Measurements from ENCODE around the gene UBXN11. TPM values are rescaled to one million over a fixed set of nuclear protein-coding genes. Genes with fewer than 3 reads are reported as not detected.

UBXN11 gene
- total RNA-seq, 4 donors from 2014 or later, result 7.4 to 36.5 (median 13.4) TPM

DNA sequence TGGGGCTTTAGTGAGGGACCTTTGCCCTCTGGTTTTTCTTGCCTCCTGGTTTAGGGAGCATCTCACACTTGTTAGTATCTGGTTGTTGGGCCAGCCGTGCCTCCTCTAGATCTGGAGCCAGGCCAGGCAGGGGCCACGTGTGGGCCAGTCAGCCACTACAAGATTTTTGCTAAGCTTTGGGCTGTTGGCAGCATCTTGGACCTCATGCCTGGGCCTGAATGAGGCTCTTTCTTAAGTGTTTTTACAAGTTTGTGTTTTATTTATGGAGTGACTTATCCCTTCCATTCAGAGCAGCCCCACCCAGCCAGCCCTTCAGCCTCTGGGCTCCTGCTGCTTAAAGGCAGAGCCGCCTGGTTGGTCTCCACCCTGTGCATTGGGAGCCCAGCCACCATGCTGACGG, 28.1 kb downstream of the UBXN11 start:
- no peak for TF ChIP-seq POLR2A (IDR thresholded peaks at IDR 0.05)
- TF ChIP-seq, protein P1, sequence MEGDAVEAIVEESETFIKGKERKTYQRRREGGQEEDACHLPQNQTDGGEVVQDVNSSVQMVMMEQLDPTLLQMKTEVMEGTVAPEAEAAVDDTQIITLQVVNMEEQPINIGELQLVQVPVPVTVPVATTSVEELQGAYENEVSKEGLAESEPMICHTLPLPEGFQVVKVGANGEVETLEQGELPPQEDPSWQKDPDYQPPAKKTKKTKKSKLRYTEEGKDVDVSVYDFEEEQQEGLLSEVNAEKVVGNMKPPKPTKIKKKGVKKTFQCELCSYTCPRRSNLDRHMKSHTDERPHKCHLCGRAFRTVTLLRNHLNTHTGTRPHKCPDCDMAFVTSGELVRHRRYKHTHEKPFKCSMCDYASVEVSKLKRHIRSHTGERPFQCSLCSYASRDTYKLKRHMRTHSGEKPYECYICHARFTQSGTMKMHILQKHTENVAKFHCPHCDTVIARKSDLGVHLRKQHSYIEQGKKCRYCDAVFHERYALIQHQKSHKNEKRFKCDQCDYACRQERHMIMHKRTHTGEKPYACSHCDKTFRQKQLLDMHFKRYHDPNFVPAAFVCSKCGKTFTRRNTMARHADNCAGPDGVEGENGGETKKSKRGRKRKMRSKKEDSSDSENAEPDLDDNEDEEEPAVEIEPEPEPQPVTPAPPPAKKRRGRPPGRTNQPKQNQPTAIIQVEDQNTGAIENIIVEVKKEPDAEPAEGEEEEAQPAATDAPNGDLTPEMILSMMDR (IDR thresholded peaks at IDR 0.05), result no peak
- intact Hi-C loops (cut with DNase I; ENCODE audit: low total_unique reads), result no loop called here
- H3K4me1 ChIP-seq, result peaks cover 3 to 15% of the 10 kb centered on the region in 2 donors

DNA sequence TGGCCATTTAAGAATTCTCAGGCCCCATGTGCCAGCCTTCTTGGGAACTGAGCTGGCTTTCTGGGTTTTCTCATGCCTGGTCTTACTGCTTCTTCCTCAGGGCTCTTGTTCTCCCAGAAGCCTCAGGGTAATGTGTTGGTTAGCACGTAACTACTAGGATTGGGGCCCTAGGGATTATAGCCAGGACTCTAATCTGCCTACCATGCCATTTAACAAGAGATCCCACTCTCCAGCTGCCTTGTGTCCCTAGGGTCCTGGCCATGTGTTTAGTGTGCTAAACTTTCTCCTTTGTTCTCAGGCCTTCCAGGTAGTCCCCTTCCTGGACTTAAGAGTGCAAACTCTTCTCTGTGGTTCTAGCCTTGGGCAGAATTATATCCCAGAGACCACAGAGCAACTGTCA, 28.7 kb downstream of the UBXN11 start:
- intact Hi-C loops (cut with DNase I; ENCODE audit: low total_unique reads), result no loop called here
- TF ChIP-seq POLR2A (IDR thresholded peaks at IDR 0.05), result no peak
- TF ChIP-seq, protein P1 (IDR thresholded peaks at IDR 0.05), result no peak
- Histone ChIP-seq H3K27ac (peak overlapping the region; percentile 93), H3K9me3 (no peaks in the 10 kb centered on the region), H3K4me3 (no peak overlapping the region), H3K27me3 (no peaks in the 10 kb centered on the region), H3K4me1 (peaks cover 3 to 15% of the 10 kb centered on the region in 2 donors), H3K36me3 (no peaks in the 10 kb centered on the region)
- DNase-seq, result no peak

More for the DNA sequence above, 28.1 kb downstream of the UBXN11 start:
- Histone ChIP-seq H3K9me3 (no peaks in the 10 kb centered on the region), H3K27ac (peak overlapping the region; percentile 93), H3K36me3 (no peaks in the 10 kb centered on the region), H3K4me3 (no peak overlapping the region), H3K27me3 (no peaks in the 10 kb centered on the region)
- no peak for DNase-seq

GRCh38 chr1:26277261-26277661, 29.2 kb downstream of the UBXN11 start:
- TF ChIP-seq POLR2A (IDR thresholded peaks at IDR 0.05), result no peak
- TF ChIP-seq, protein P1 (IDR thresholded peaks at IDR 0.05), result no peak
- peaks cover 3 to 15% of the 10 kb centered on the region in 2 donors for H3K4me1 ChIP-seq
- H3K27me3 ChIP-seq, result no peaks in the 10 kb centered on the region
- no peak for DNase-seq
- H3K36me3 ChIP-seq, result no peaks in the 10 kb centered on the region
- no peak overlapping the region for H3K4me3 ChIP-seq
- peak overlapping the region; percentile 86 to 93 for H3K27ac ChIP-seq
- H3K9me3 ChIP-seq, result no peaks in the 10 kb centered on the region
- intact Hi-C loops (cut with DNase I; ENCODE audit: low total_unique reads), result no loop called here

DNA sequence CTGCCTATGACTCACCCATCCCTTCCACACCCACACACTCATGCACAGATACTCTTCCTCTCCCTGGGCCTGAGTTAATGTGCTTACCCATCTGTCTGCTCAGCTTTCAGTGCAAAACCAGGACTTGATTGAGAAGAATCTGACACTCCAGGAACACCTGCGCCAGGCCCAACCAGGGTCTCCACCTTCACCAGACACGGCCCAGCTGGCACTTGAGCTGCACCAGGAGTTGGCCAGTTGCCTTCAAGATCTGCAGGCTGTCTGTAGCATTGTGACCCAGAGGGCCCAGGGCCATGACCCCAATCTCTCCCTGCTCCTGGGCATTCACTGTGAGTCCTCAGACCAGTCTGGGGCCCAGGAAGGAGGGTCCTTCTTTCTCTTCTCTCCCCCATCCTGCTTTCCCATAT, 30.0 kb downstream of the UBXN11 start:
- Histone ChIP-seq H3K4me1 (peaks cover 3 to 15% of the 10 kb centered on the region in 2 donors), H3K9me3 (no peaks in the 10 kb centered on the region), H3K4me3 (no peak overlapping the region), H3K27ac (peak overlapping the region; percentile 80 to 86), H3K27me3 (no peaks in the 10 kb centered on the region), H3K36me3 (no peaks in the 10 kb centered on the region)
- TF ChIP-seq POLR2A (IDR thresholded peaks at IDR 0.05), result no peak
- TF ChIP-seq, protein P1 (IDR thresholded peaks at IDR 0.05), result no peak
- DNase-seq, result no peak
- intact Hi-C loops (cut with DNase I; ENCODE audit: low total_unique reads), result no loop called here

GRCh38 chr1:26275580-26276431, 30.6 kb downstream of the UBXN11 start:
- no peak for TF ChIP-seq POLR2A (IDR thresholded peaks at IDR 0.05)
- TF ChIP-seq, protein P1 (IDR thresholded peaks at IDR 0.05), result peak; percentile 70 to 92 (median 78)
- Histone ChIP-seq H3K4me1 (peaks cover 3 to 15% of the 10 kb centered on the region in 2 donors), H3K27ac (peak overlapping the region; percentile 80 to 86), H3K4me3 (no peak overlapping the region), H3K27me3 (no peaks in the 10 kb centered on the region), H3K36me3 (no peaks in the 10 kb centered on the region), H3K9me3 (no peaks in the 10 kb centered on the region)
- peak; percentile 79 for DNase-seq
- intact Hi-C loops (cut with DNase I; ENCODE audit: low total_unique reads), result no loop called here
